Measurements from ENCODE around the gene PRPF40B.
"Not testable (repeated sequence)": the region's sequence is repeated elsewhere in the genome, so short reads cannot be mapped to it uniquely, and the experiment has no call there.

PRPF40B gene

GRCh38 chr12:49609059-49609874 lies 14.1 kb upstream of the PRPF40B start:
- DNase-seq (ENCODE audit: low spot score), result no peak
- FAIRE-seq, result no peak

- DNase-seq (ENCODE audit: low spot score) (no peak), FAIRE-seq (no peak)
Measured at GRCh38 chr12:49609875-49610154, 13.5 kb upstream of the PRPF40B start.

- DNase-seq (ENCODE audit: low spot score); FAIRE-seq: not testable (repeated sequence)
Measured at GRCh38 chr12:49610785-49611184, 12.6 kb upstream of the PRPF40B start.

GRCh38 chr12:49612210-49612609 lies 11.2 kb upstream of the PRPF40B start:
- FAIRE-seq (no peak), DNase-seq (ENCODE audit: low spot score) (no peak)

GRCh38 chr12:49615725-49616124 lies 7.6 kb upstream of the PRPF40B start:
- DNase-seq (ENCODE audit: low spot score) (peak; percentile 19), FAIRE-seq (no peak)

- DNase-seq (ENCODE audit: low spot score), result no peak
- FAIRE-seq, result no peak
Measured at GRCh38 chr12:49616533-49617219, 6.7 kb upstream of the PRPF40B start.

- FAIRE-seq (no peak), DNase-seq (ENCODE audit: low spot score) (no peak)
Measured at GRCh38 chr12:49618576-49618975, 4.8 kb upstream of the PRPF40B start.

GRCh38 chr12:49619286-49619685 lies 4.1 kb upstream of the PRPF40B start:
- DNase-seq (ENCODE audit: low spot score), result no peak
- no peak for FAIRE-seq

- DNase-seq (ENCODE audit: low spot score) (no peak), FAIRE-seq (no peak)
Measured at GRCh38 chr12:49621651-49622500, 1.5 kb upstream of the PRPF40B start.

GRCh38 chr12:49622501-49623141 lies 740 bp upstream of the PRPF40B start:
- DNase-seq (ENCODE audit: low spot score), result peak; percentile 7
- FAIRE-seq, result no peak

- FAIRE-seq (no peak), DNase-seq (ENCODE audit: low spot score) (peak; percentile 45)
Measured at GRCh38 chr12:49624921-49625577, 1.7 kb downstream of the PRPF40B start.

GRCh38 chr12:49626169-49626835 lies 2.9 kb downstream of the PRPF40B start:
- DNase-seq (ENCODE audit: low spot score), result peak; percentile 56
- FAIRE-seq, result no peak

GRCh38 chr12:49626836-49627235 lies 3.5 kb downstream of the PRPF40B start:
- no peak for FAIRE-seq
- DNase-seq (ENCODE audit: low spot score), result no peak

GRCh38 chr12:49627752-49628360 lies 4.5 kb downstream of the PRPF40B start:
- FAIRE-seq, result no peak
- DNase-seq (ENCODE audit: low spot score), result peak; percentile 25

- no peak for FAIRE-seq
- DNase-seq (ENCODE audit: low spot score), result no peak
Measured at GRCh38 chr12:49631336-49631907, 8.1 kb downstream of the PRPF40B start.

GRCh38 chr12:49632401-49632800 lies 9.0 kb downstream of the PRPF40B start:
- FAIRE-seq, result no peak
- no peak for DNase-seq (ENCODE audit: low spot score)

GRCh38 chr12:49632986-49633702 lies 9.8 kb downstream of the PRPF40B start:
- DNase-seq (ENCODE audit: low spot score) (no peak), FAIRE-seq (no peak)

GRCh38 chr12:49633703-49634345 lies 10.5 kb downstream of the PRPF40B start:
- FAIRE-seq (no peak), DNase-seq (ENCODE audit: low spot score) (no peak)

- no peak for FAIRE-seq
- no peak for DNase-seq (ENCODE audit: low spot score)
Measured at GRCh38 chr12:49635036-49635435, 11.7 kb downstream of the PRPF40B start.

Measured in RCC 7860 (cell line).